Measurements from ENCODE around the gene TP63. TPM values are rescaled to one million over a fixed set of nuclear protein-coding genes. Genes with fewer than 3 reads are reported as not detected.

The TP63 gene
- total RNA-seq, 1 experiment from 2014 or later: 41.9 TPM

DNA sequence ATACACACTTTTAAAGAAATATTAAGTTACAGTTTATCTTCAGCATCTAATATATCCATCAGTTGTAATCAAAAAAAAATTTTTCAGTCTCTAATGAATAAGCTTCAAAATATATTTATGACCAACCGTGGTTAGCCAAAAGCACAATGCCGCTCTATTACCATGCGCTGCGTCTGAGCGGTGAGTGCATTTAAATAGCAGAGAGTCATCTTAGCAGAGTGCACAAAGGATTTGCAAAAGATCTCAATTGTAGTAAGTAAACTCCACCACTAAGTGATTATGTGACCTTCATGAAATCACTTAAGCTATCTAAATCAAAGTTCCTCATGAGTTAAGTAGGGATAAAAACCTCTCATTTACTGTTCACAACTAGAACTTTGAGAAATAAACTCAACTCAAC is 4.9 kb downstream of the TP63 start:
- intact Hi-C loops (cut with micrococcal nuclease): no loop called here
- Mint-ChIP-seq H3K4me1 (ENCODE audit: insufficient read depth, unreplicated experiment) (no peaks in the 10 kb centered on the region), H3K4me3 (ENCODE audit: unreplicated experiment) (no peak overlapping the region), H3K27me3 (ENCODE audit: insufficient read depth, unreplicated experiment) (no peaks in the 10 kb centered on the region), H3K36me3 (ENCODE audit: insufficient read depth, unreplicated experiment) (no peaks in the 10 kb centered on the region), H3K9me3 (ENCODE audit: unreplicated experiment) (no peaks in the 10 kb centered on the region), H3K27ac (ENCODE audit: low read depth, unreplicated experiment) (no peak overlapping the region)
- ChIA-PET CTCF (interaction anchor here (0.6 kb wide), 1 partner anchor 26 kb away, joined by 3 read pairs; no protein-coding TSS in a partner anchor), POLR2A (interaction anchor here (0.6 to 1.8 kb wide), 2 partner anchors 18 to 294 kb away, joined by 3 to 4 read pairs; no protein-coding TSS in a partner anchor)
- DNase-seq (ENCODE audit: unreplicated experiment): no peak
- no peak for TF ChIP-seq CTCF (IDR thresholded peaks at IDR 0.05; ENCODE audit: unreplicated experiment)
- no TSS peak for BruUV-seq (replicated peaks)

DNA sequence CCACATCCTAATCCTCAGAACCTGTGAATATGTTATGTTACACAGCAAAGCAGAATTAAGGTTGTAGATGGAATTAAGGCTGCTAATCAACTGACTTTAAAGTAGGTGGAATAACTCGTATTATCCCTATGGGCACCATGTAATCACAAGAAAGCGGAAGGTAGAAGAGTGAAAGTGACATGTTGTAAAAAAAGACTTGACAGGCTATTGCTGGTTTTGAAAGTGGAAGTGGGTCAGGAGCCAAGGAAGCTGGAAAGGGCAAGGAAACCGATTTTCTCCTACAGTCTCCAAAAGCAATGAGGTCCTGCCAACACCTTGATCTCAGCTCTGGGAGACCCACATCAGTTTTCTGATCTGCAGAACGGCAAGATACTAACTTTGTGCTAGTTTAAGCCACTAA is 6.6 kb downstream of the TP63 start:
- no TSS peak for BruUV-seq (replicated peaks)
- H3K9me3 Mint-ChIP-seq (ENCODE audit: unreplicated experiment): no peaks in the 10 kb centered on the region
- H3K27me3 Mint-ChIP-seq (ENCODE audit: insufficient read depth, unreplicated experiment): no peaks in the 10 kb centered on the region
- no peak for TF ChIP-seq CTCF (IDR thresholded peaks at IDR 0.05; ENCODE audit: unreplicated experiment)
- no peak overlapping the region for H3K4me3 Mint-ChIP-seq (ENCODE audit: unreplicated experiment)
- no peaks in the 10 kb centered on the region for H3K4me1 Mint-ChIP-seq (ENCODE audit: insufficient read depth, unreplicated experiment)
- POLR2A ChIA-PET: interaction anchor here (0.7 to 1.8 kb wide), 3 partner anchors 17 to 367 kb away, joined by 3 to 4 read pairs (median 3); no protein-coding TSS in a partner anchor
- CTCF ChIA-PET: no interaction called here
- DNase-seq (ENCODE audit: unreplicated experiment): no peak
- intact Hi-C loops (cut with micrococcal nuclease): no loop called here
- H3K27ac Mint-ChIP-seq (ENCODE audit: low read depth, unreplicated experiment): no peak overlapping the region
- no peaks in the 10 kb centered on the region for H3K36me3 Mint-ChIP-seq (ENCODE audit: insufficient read depth, unreplicated experiment)

DNA sequence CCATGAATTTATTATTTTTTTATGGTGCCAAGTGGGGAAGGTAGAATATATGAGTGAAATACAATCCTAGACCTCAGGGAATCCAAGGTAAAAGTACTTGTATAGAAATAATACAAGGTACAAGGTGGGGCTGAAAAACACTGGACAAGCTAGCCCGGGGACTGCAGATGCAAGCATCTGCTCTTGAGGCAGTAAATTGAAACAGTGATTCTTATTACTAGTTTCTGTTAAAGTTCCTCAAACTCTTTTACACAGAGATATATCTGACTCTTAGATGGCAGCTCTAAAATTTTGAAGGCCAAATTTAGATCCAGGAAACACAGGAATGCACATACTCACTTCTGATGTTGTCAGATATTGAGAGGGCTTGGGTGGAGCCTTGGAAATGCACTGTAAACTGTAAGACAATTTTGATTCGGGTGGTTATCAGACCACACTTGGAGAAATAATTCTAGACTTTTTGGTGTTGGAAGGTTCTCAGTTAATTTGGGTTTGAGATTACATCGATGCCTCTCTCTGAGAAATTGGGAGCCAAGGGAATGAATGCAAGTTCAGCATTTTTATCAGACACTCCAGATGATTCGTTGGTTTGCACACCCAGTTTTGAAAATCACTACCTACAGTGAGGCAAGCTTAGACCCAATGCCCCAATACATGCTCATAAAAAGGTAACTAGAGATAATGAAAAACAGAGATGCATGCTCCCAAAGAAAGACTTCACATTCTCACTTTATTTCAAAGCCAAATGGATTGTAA is 7.3 kb downstream of the TP63 start:
- no peak overlapping the region for H3K27ac Mint-ChIP-seq (ENCODE audit: low read depth, unreplicated experiment)
- CTCF ChIA-PET: no interaction called here
- TF ChIP-seq CTCF (IDR thresholded peaks at IDR 0.05; ENCODE audit: unreplicated experiment): no peak

DNA sequence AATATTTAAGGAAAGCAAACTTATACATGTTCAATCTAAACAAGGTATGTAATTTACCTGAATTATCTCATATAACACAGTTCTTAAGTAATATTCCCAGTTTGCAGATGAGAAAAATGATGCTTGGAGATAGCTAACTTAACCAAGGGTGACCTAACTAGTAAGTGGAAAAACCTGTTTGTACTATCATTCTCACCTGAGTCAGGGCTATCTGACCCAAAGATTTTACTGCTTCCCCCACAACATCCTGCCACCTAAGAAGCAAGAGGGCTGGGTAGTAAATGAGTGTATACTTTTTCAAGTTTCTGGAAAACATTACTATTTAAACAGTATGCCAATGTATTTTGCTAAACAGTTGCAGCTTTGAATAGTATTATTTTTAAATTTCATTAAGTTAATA is 10.6 kb downstream of the TP63 start:
- no peak overlapping the region for H3K27ac Mint-ChIP-seq (ENCODE audit: low read depth, unreplicated experiment)
- no peaks in the 10 kb centered on the region for H3K36me3 Mint-ChIP-seq (ENCODE audit: insufficient read depth, unreplicated experiment)
- intact Hi-C loops (cut with micrococcal nuclease): no loop called here
- TF ChIP-seq CTCF (IDR thresholded peaks at IDR 0.05; ENCODE audit: unreplicated experiment): no peak
- no peaks in the 10 kb centered on the region for H3K4me1 Mint-ChIP-seq (ENCODE audit: insufficient read depth, unreplicated experiment)
- CTCF ChIA-PET: no interaction called here
- POLR2A ChIA-PET: interaction anchor here (1.0 kb wide), 1 partner anchor 12 kb away, joined by 3 read pairs; no protein-coding TSS in a partner anchor
- no peaks in the 10 kb centered on the region for H3K9me3 Mint-ChIP-seq (ENCODE audit: unreplicated experiment)
- no peak overlapping the region for H3K4me3 Mint-ChIP-seq (ENCODE audit: unreplicated experiment)
- DNase-seq (ENCODE audit: unreplicated experiment): no peak
- H3K27me3 Mint-ChIP-seq (ENCODE audit: insufficient read depth, unreplicated experiment): no peaks in the 10 kb centered on the region
- no TSS peak for BruUV-seq (replicated peaks)

More for the DNA sequence above, 7.3 kb downstream of the TP63 start:
- Mint-ChIP-seq H3K4me1 (ENCODE audit: insufficient read depth, unreplicated experiment) (no peaks in the 10 kb centered on the region), H3K36me3 (ENCODE audit: insufficient read depth, unreplicated experiment) (no peaks in the 10 kb centered on the region), H3K4me3 (ENCODE audit: unreplicated experiment) (no peak overlapping the region), H3K27me3 (ENCODE audit: insufficient read depth, unreplicated experiment) (no peaks in the 10 kb centered on the region), H3K9me3 (ENCODE audit: unreplicated experiment) (no peaks in the 10 kb centered on the region)
- POLR2A ChIA-PET: interaction anchor here (0.7 kb wide), 1 partner anchor 55 kb away, joined by 3 read pairs; no protein-coding TSS in a partner anchor
- DNase-seq (ENCODE audit: unreplicated experiment): no peak
- intact Hi-C loops (cut with micrococcal nuclease): no loop called here
- no TSS peak for BruUV-seq (replicated peaks)
